Smooth muscle cell (in vitro differentiated cells): ENCODE results near the gene SHROOM1. TPM values are rescaled to one million over a fixed set of nuclear protein-coding genes. Genes with fewer than 3 reads are reported as not detected.
A peak's percentile ranks its signal among the peaks of the same experiment; 100 is the strongest.

ENCODE experiments used
- DNase-seq: peaks from one replicate; lab custom pipeline; 2025; ENCODE audit not compliant: unreplicated experiment; lab: John Stamatoyannopoulos, UW
- H2AFZ ChIP-seq: fragments of 200-600 bp; sonication (generic); 2 replicates; pipeline ENCODE4 v1.6.0; 2016; ENCODE audit warnings: antibody characterized with exemption, low read depth, mild to moderate bottlenecking
- H3F3A ChIP-seq: fragments of 200-600 bp; sonication (generic); 2 replicates; pipeline ENCODE4 v1.6.0; 2017; ENCODE audit warnings: antibody characterized with exemption, low read depth
- H3K27ac ChIP-seq: fragments of 200-600 bp; sonication (generic); 2 replicates; pipeline ENCODE4 v1.5.1; 2016; ENCODE audit warnings: low read depth, mild to moderate bottlenecking
- H3K27me3 ChIP-seq: fragments of 200-600 bp; sonication (generic); 2 replicates; pipeline ENCODE4 v1.6.1; 2016; ENCODE audit warnings: low read depth, mild to moderate bottlenecking
- H3K36me3 ChIP-seq: fragments of 200-600 bp; sonication (generic); 2 replicates; pipeline ENCODE4 v1.5.1; 2016; ENCODE audit warnings: low read depth
- H3K4me1 ChIP-seq: fragments of 200-600 bp; sonication (generic); 2 replicates; pipeline ENCODE4 v1.5.1; 2016; ENCODE audit warnings: low read depth
- H3K4me2 ChIP-seq: fragments of 200-600 bp; sonication (generic); 2 replicates; pipeline ENCODE4 v1.6.0; 2016; ENCODE audit warnings: mild to moderate bottlenecking
- H3K4me3 ChIP-seq: fragments of 200-600 bp; sonication (generic); 2 replicates; pipeline ENCODE4 v1.5.1; 2016; ENCODE audit warnings: mild to moderate bottlenecking
- H3K79me2 ChIP-seq: fragments of 200-600 bp; sonication (generic); 2 replicates; pipeline ENCODE4 v1.6.0; 2016; ENCODE audit warnings: low read depth, mild to moderate bottlenecking
- H3K9ac ChIP-seq: fragments of 200-600 bp; sonication (generic); 2 replicates; pipeline ENCODE4 v1.6.0; 2016; ENCODE audit warnings: low read depth
- H3K9me3 ChIP-seq: fragments of 200-600 bp; sonication (generic); replicated peaks from 2 replicates; pipeline ENCODE4 v1.5.1; 2016; ENCODE audit warnings: low read depth
- H4K20me1 ChIP-seq: fragments of 200-600 bp; sonication (generic); 2 replicates; pipeline ENCODE4 v1.6.0; 2016; ENCODE audit warnings: low read depth
- WGBS: methylation state at CpG from one replicate; pipeline ENCODE4 v1.1.7; 2016; ENCODE audit warnings: low lambda C conversion rate; 5-methylcytosine and 5-hydroxymethylcytosine counted together
- polyA plus RNA-seq: library from polyadenylated mRNA; unstranded; fragments of >200 nt; fragmentation: Nextera tagmentation; extraction: Ambion mirVana; gene quantifications from 2 replicates; pipeline ENCODE4 v1.2.1, GENCODE V29; 2016
- total RNA-seq: library from RNA; depleted of rRNA; stranded (reverse); fragments of >200 nt; gene quantifications from 2 replicates; pipeline ENCODE4 v1.2.3, GENCODE V29; 2014
- TF ChIP-seq, protein P1 (sequence below): fragments of 200-600 bp; sonication (generic); IDR thresholded peaks from 2 replicates; pipeline ENCODE4 v1.5.1; 2017; ENCODE audit warnings: borderline replicate concordance, mild to moderate bottlenecking, antibody characterized with exemption; ENCODE audit not compliant: insufficient read depth, poor library complexity, severe bottlenecking

SHROOM1 gene
- total and polyA plus RNA-seq, 2 experiments from 2014 or later, result 5.9 to 12.0 TPM

DNA sequence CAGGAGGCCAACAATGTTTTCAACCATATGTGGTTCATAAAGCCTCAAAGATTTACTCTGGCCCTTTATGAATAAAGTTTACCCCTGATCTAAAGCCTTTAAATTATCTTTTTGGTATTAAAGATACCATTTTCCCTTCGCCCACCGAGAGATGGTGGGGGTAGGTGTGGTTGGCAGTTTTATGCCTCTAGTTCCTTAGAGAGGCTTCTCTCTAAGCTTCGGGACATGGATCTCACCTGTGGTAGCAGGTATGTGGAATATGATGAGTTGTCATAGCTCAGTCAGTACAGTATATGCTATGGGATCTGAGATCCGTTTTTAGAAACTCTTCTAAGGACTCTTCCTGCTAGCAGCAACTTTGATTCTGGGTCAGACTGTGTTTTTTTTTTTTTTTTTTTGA, 38.3 kb upstream of the SHROOM1 start:
- TF ChIP-seq, protein P1, sequence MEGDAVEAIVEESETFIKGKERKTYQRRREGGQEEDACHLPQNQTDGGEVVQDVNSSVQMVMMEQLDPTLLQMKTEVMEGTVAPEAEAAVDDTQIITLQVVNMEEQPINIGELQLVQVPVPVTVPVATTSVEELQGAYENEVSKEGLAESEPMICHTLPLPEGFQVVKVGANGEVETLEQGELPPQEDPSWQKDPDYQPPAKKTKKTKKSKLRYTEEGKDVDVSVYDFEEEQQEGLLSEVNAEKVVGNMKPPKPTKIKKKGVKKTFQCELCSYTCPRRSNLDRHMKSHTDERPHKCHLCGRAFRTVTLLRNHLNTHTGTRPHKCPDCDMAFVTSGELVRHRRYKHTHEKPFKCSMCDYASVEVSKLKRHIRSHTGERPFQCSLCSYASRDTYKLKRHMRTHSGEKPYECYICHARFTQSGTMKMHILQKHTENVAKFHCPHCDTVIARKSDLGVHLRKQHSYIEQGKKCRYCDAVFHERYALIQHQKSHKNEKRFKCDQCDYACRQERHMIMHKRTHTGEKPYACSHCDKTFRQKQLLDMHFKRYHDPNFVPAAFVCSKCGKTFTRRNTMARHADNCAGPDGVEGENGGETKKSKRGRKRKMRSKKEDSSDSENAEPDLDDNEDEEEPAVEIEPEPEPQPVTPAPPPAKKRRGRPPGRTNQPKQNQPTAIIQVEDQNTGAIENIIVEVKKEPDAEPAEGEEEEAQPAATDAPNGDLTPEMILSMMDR, result no peak
- no peak overlapping the region for H3K9ac ChIP-seq
- no peaks in the 10 kb centered on the region for H3K9me3 ChIP-seq

DNA sequence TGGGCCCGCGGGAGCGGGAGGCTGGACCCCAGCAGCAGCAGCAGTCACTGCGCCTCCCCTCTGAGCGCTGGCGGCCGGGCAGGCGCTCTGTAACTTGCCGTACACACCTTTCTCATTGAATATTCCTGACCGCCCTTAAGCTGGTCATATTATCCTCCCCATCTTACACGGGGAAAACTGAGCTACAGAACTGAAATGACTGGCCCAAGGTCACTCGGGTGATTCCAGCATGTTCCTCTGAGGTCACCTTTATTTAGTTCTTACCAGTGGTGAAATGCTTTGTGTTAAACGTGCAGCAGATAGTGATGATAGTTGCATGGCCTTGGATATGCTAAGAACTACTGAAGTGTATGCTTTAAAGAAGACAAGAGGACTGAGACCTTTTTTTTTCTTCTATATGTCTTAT, 36.6 kb upstream of the SHROOM1 start:
- TF ChIP-seq, protein P1, result no peak

More for the DNA sequence above, 38.3 kb upstream of the SHROOM1 start:
- peaks cover 9% of the 10 kb centered on the region for H3K79me2 ChIP-seq
- peak overlapping the region; percentile 89 for H3K27ac ChIP-seq
- no peak for DNase-seq
- peaks cover 38% of the 10 kb centered on the region for H3F3A ChIP-seq
- H3K27me3 ChIP-seq, result no peaks in the 10 kb centered on the region
- WGBS, result 91% methylated on average over 4 of the region's 4 CpGs
- H3K36me3 ChIP-seq, result no peaks in the 10 kb centered on the region
- H4K20me1 ChIP-seq, result peaks cover 5% of the 10 kb centered on the region
- peaks cover 12% of the 10 kb centered on the region for H3K4me1 ChIP-seq
- no peak overlapping the region for H3K4me3 ChIP-seq
- H2AFZ ChIP-seq, result no peak overlapping the region
- H3K4me2 ChIP-seq, result no peak overlapping the region

DNA sequence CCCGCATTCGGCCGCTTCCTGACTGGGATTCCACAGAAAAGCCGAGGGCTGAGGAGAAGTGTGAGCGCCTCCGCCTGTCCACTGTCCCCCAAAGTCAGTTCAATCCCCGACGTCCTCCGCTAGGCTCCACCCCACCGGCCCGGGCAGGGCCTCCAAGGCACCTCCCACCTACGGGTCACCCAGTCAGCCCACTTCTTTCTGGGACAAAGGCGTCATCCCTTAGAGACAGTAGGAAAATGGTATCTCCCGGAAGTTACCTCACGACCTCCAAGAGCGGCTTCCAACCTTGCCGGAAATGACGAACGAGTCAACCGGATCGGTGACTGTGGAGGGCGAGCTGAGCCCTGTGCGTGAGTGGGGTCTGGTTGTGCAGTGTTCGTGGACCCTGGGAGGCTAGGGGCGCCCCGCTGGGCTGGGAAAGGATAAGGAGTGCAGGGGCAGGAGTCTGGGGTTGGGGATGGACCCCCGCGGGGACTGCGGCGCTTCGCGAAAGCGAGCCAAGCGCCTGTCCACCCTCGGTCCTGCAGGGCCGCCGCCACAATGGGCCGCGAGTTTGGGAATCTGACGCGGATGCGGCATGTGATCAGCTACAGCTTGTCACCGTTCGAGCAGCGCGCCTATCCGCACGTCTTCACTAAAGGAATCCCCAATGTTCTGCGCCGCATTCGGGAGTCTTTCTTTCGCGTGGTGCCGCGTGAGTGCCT, 36.0 kb upstream of the SHROOM1 start, which contains the start of the genes GDF9 and UQCRQ:
Gene GDF9, minus strand, starts transcription at position 128 of the 704 bp plus-strand sequence. CDS start 1,936 bp downstream, outside the sequence.
Gene UQCRQ, plus strand, starts transcription at position 301 of the 704 bp plus-strand sequence. Its CDS starts 240 bp downstream, at position 541.
- Histone ChIP-seq H4K20me1 (peaks cover 5% of the 10 kb centered on the region), H3K9ac (peak within 1 kb of the TSS; percentile 94), H3K9me3 (no peaks in the 10 kb centered on the region), H3K4me1 (peaks cover 12% of the 10 kb centered on the region), H2AFZ (peak within 1 kb of the TSS; percentile 49), H3F3A (peaks cover 22% of the 10 kb centered on the region), H3K27ac (peak within 1 kb of the TSS; percentile 89), H3K27me3 (no peaks in the 10 kb centered on the region), H3K36me3 (no peaks in the 10 kb centered on the region), H3K4me2 (peak within 1 kb of the TSS; percentile 87), H3K79me2 (peaks cover 9% of the 10 kb centered on the region), H3K4me3 (peak within 1 kb of the TSS; percentile 70)
- WGBS, result 1% methylated on average over 52 of the region's 55 CpGs
- peak; percentile 76 for DNase-seq
- TF ChIP-seq, protein P1, result no peak

More for the DNA sequence above, 36.6 kb upstream of the SHROOM1 start:
- Histone ChIP-seq H3K27me3 (no peaks in the 10 kb centered on the region), H3K4me1 (peaks cover 12% of the 10 kb centered on the region), H3K4me3 (peak overlapping the region; percentile 70), H4K20me1 (peaks cover 5% of the 10 kb centered on the region), H3K9ac (peak overlapping the region; percentile 94), H3K27ac (peak overlapping the region; percentile 89), H2AFZ (no peak overlapping the region), H3K4me2 (peak overlapping the region; percentile 87), H3F3A (peaks cover 27% of the 10 kb centered on the region), H3K9me3 (no peaks in the 10 kb centered on the region), H3K36me3 (no peaks in the 10 kb centered on the region), H3K79me2 (peaks cover 9% of the 10 kb centered on the region)
- 3% methylated on average over 13 of the region's 13 CpGs for WGBS
- DNase-seq, result no peak
